ENCODE measurements around the gene ITPR1. TPM values are rescaled to one million over a fixed set of nuclear protein-coding genes. Genes with fewer than 3 reads are reported as not detected.

Gene ITPR1
- total and polyA plus RNA-seq, 4 donors: 30.7 to 294 (median 149) TPM

- DNase-seq: peak in 1 of 2 donors; percentile 68
- intact Hi-C loops (cut with DNase I): loop anchor here (5.0 kb wide), 2 partner anchors 149 to 199 kb away; partner anchors contain the start of gene BHLHE40 (in 2 of the 2)
- Histone ChIP-seq H3K27me3 (ENCODE audit: control insufficient read depth in 1 of 2, insufficient read depth in 2 of 2, low read length in 1 of 2) (no peaks in the 10 kb centered on the region), H3K27ac (ENCODE audit: low read depth in 1 of 2, low read length in 2 of 2) (no peak overlapping the region), H3K9me3 (ENCODE audit: control insufficient read depth, low read length) (no peaks in the 10 kb centered on the region), H3K4me3 (ENCODE audit: low read length in 2 of 2) (no peak overlapping the region), H3K4me1 (ENCODE audit: control insufficient read depth in 1 of 2, insufficient read depth in 2 of 2, low read length in 2 of 2) (peaks cover 2 to 6% of the 10 kb centered on the region in 2 donors), H3K36me3 (ENCODE audit: control insufficient read depth in 1 of 2, insufficient read depth in 2 of 2, low read length in 1 of 2) (no peaks in the 10 kb centered on the region)
- WGBS, 2 donors: 83 to 87% methylated on average over 10 of the region's 10 CpGs
- ATAC-seq (ENCODE audit: low FRiP score): peak; percentile 37
These were observed 335.3 kb downstream of the ITPR1 start for GRCh38 chr3:4828279-4829030.

DNA sequence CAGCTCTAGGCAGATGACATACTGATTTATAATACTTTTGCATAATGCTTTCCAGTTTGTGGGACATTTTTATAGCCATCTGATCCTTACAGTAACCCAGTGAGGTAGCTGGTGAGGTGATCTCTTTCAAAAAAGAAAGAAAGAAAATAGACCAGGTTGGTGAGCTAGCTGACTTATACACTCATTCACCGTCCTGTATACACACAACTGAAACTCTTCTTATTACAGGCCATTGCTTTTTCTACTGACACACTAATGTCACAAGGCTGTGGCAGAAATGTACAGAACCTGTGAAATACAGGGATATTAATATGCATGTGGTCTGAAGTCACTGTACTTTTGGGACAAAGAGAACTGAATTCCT, 335.9 kb downstream of the ITPR1 start:
- no peak overlapping the region for H3K4me3 ChIP-seq (ENCODE audit: low read length in 2 of 2)
- DNase-seq: no peak
- no peak for ATAC-seq (ENCODE audit: low FRiP score)
- intact Hi-C loops (cut with DNase I): loop anchor here (5.0 kb wide), 2 partner anchors 148 to 198 kb away; partner anchors contain the start of gene BHLHE40 (in 2 of the 2)
- H3K27ac ChIP-seq (ENCODE audit: low read depth in 1 of 2, low read length in 2 of 2): no peak overlapping the region
- 62 to 94% methylated on average over 1 of the region's 1 CpG for WGBS, 2 donors
- H3K9me3 ChIP-seq (ENCODE audit: control insufficient read depth, low read length): no peaks in the 10 kb centered on the region
- no peaks in the 10 kb centered on the region for H3K36me3 ChIP-seq (ENCODE audit: control insufficient read depth in 1 of 2, insufficient read depth in 2 of 2, low read length in 1 of 2)
- H3K27me3 ChIP-seq (ENCODE audit: control insufficient read depth in 1 of 2, insufficient read depth in 2 of 2, low read length in 1 of 2): no peaks in the 10 kb centered on the region
- peaks cover 2 to 6% of the 10 kb centered on the region in 2 donors for H3K4me1 ChIP-seq (ENCODE audit: control insufficient read depth in 1 of 2, insufficient read depth in 2 of 2, low read length in 2 of 2)

GRCh38 chr3:4830586-4830914, 337.4 kb downstream of the ITPR1 start:
- DNase-seq (no peak), ATAC-seq (ENCODE audit: low FRiP score) (no peak)
- 95 to 97% methylated on average over 5 of the region's 5 CpGs for WGBS, 2 donors
- no peak overlapping the region for H3K4me3 ChIP-seq (ENCODE audit: low read length in 2 of 2)
- H3K9me3 ChIP-seq (ENCODE audit: control insufficient read depth, low read length): no peaks in the 10 kb centered on the region
- H3K4me1 ChIP-seq (ENCODE audit: control insufficient read depth in 1 of 2, insufficient read depth in 2 of 2, low read length in 2 of 2): peaks cover 0 to 2% of the 10 kb centered on the region in 2 donors
- peak overlapping the region in 1 of 2 donors; percentile 81 for H3K27ac ChIP-seq (ENCODE audit: low read depth in 1 of 2, low read length in 2 of 2)
- peaks cover 0 to 2% of the 10 kb centered on the region in 2 donors for H3K36me3 ChIP-seq (ENCODE audit: control insufficient read depth in 1 of 2, insufficient read depth in 2 of 2, low read length in 1 of 2)
- intact Hi-C loops (cut with DNase I): no loop called here
- H3K27me3 ChIP-seq (ENCODE audit: control insufficient read depth in 1 of 2, insufficient read depth in 2 of 2, low read length in 1 of 2): no peaks in the 10 kb centered on the region

- H3K27ac ChIP-seq (ENCODE audit: low read depth in 1 of 2, low read length in 2 of 2): peak overlapping the region in 1 of 2 donors; percentile 94
- no peak for ATAC-seq (ENCODE audit: low FRiP score)
- H3K9me3 ChIP-seq (ENCODE audit: control insufficient read depth, low read length): no peaks in the 10 kb centered on the region
- intact Hi-C loops (cut with DNase I): no loop called here
- no peaks in the 10 kb centered on the region for H3K4me1 ChIP-seq (ENCODE audit: control insufficient read depth in 1 of 2, insufficient read depth in 2 of 2, low read length in 2 of 2)
- H3K4me3 ChIP-seq (ENCODE audit: low read length in 2 of 2): no peak overlapping the region
- no peaks in the 10 kb centered on the region for H3K27me3 ChIP-seq (ENCODE audit: control insufficient read depth in 1 of 2, insufficient read depth in 2 of 2, low read length in 1 of 2)
- no peak for DNase-seq
- 29 to 35% methylated on average over 4 of the region's 4 CpGs for WGBS, 2 donors
- H3K36me3 ChIP-seq (ENCODE audit: control insufficient read depth in 1 of 2, insufficient read depth in 2 of 2, low read length in 1 of 2): peaks cover 0 to 2% of the 10 kb centered on the region in 2 donors
These were observed 338.4 kb downstream of the ITPR1 start for GRCh38 chr3:4831580-4831950.

- Histone ChIP-seq H3K4me1 (ENCODE audit: control insufficient read depth in 1 of 2, insufficient read depth in 2 of 2, low read length in 2 of 2) (no peaks in the 10 kb centered on the region), H3K27ac (ENCODE audit: low read depth in 1 of 2, low read length in 2 of 2) (no peak overlapping the region)
- WGBS, 2 donors: 95 to 97% methylated on average over 5 of the region's 5 CpGs
These were observed 340.3 kb downstream of the ITPR1 start for GRCh38 chr3:4833471-4833870.

GRCh38 chr3:4834403-4834866, 341.3 kb downstream of the ITPR1 start:
- ATAC-seq (ENCODE audit: low FRiP score) (no peak), DNase-seq (no peak)
- no peak overlapping the region for H3K27ac ChIP-seq (ENCODE audit: low read depth in 1 of 2, low read length in 2 of 2)
- no peaks in the 10 kb centered on the region for H3K9me3 ChIP-seq (ENCODE audit: control insufficient read depth, low read length)
- 82 to 85% methylated on average over 8 of the region's 8 CpGs for WGBS, 2 donors
- intact Hi-C loops (cut with DNase I): no loop called here
- no peaks in the 10 kb centered on the region for H3K27me3 ChIP-seq (ENCODE audit: control insufficient read depth in 1 of 2, insufficient read depth in 2 of 2, low read length in 1 of 2)
- H3K4me3 ChIP-seq (ENCODE audit: low read length in 2 of 2): no peak overlapping the region
- H3K4me1 ChIP-seq (ENCODE audit: control insufficient read depth in 1 of 2, insufficient read depth in 2 of 2, low read length in 2 of 2): no peaks in the 10 kb centered on the region
- H3K36me3 ChIP-seq (ENCODE audit: control insufficient read depth in 1 of 2, insufficient read depth in 2 of 2, low read length in 1 of 2): peaks cover 7% of the 10 kb centered on the region in 2 donors

More at GRCh38 chr3:4833471-4833870, 340.3 kb downstream of the ITPR1 start:
- no peak for ATAC-seq (ENCODE audit: low FRiP score)
- Histone ChIP-seq H3K36me3 (ENCODE audit: control insufficient read depth in 1 of 2, insufficient read depth in 2 of 2, low read length in 1 of 2) (peaks cover 6 to 7% of the 10 kb centered on the region in 2 donors), H3K4me3 (ENCODE audit: low read length in 2 of 2) (no peak overlapping the region), H3K27me3 (ENCODE audit: control insufficient read depth in 1 of 2, insufficient read depth in 2 of 2, low read length in 1 of 2) (no peaks in the 10 kb centered on the region), H3K9me3 (ENCODE audit: control insufficient read depth, low read length) (no peaks in the 10 kb centered on the region)
- no peak for DNase-seq
- intact Hi-C loops (cut with DNase I): no loop called here

DNA sequence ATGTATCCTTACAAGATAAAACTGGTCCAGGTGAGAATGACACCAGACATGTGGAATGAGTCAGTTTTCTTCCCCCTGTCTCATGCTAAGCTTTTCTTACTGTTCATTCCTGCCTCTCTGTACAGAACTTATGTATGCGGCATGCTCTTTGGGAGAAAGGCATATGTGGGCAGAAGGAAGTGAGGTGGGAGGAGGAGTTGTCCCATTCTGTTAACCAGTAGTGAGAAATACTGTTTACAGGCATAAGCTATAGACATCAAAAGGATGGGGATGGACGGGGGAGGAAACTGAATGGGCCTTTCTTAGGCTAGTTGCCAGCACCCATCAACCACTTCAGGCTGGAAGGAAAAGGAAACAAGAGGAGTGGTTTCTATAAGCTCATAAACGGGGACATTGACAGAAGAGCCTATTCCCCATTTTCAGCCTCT, 342.5 kb downstream of the ITPR1 start:
- Histone ChIP-seq H3K27me3 (ENCODE audit: control insufficient read depth in 1 of 2, insufficient read depth in 2 of 2, low read length in 1 of 2) (no peaks in the 10 kb centered on the region), H3K27ac (ENCODE audit: low read depth in 1 of 2, low read length in 2 of 2) (no peak overlapping the region), H3K4me1 (ENCODE audit: control insufficient read depth in 1 of 2, insufficient read depth in 2 of 2, low read length in 2 of 2) (no peaks in the 10 kb centered on the region), H3K36me3 (ENCODE audit: control insufficient read depth in 1 of 2, insufficient read depth in 2 of 2, low read length in 1 of 2) (peaks cover 7% of the 10 kb centered on the region in 2 donors), H3K9me3 (ENCODE audit: control insufficient read depth, low read length) (no peaks in the 10 kb centered on the region), H3K4me3 (ENCODE audit: low read length in 2 of 2) (no peak overlapping the region)
- ATAC-seq (ENCODE audit: low FRiP score): no peak
- WGBS, 2 donors: 64 to 69% methylated on average over 3 of the region's 3 CpGs
- intact Hi-C loops (cut with DNase I): no loop called here
- DNase-seq: no peak

- Histone ChIP-seq H3K4me3 (ENCODE audit: low read length in 2 of 2) (no peak overlapping the region), H3K27ac (ENCODE audit: low read depth in 1 of 2, low read length in 2 of 2) (no peak overlapping the region), H3K27me3 (ENCODE audit: control insufficient read depth in 1 of 2, insufficient read depth in 2 of 2, low read length in 1 of 2) (no peaks in the 10 kb centered on the region), H3K36me3 (ENCODE audit: control insufficient read depth in 1 of 2, insufficient read depth in 2 of 2, low read length in 1 of 2) (peaks cover 7 to 9% of the 10 kb centered on the region in 2 donors), H3K9me3 (ENCODE audit: control insufficient read depth, low read length) (no peaks in the 10 kb centered on the region), H3K4me1 (ENCODE audit: control insufficient read depth in 1 of 2, insufficient read depth in 2 of 2, low read length in 2 of 2) (no peaks in the 10 kb centered on the region)
- intact Hi-C loops (cut with DNase I): no loop called here
- no peak for DNase-seq
- WGBS, 2 donors: 77% methylated on average over 2 of the region's 2 CpGs
- no peak for ATAC-seq (ENCODE audit: low FRiP score)
These were observed 343.4 kb downstream of the ITPR1 start for GRCh38 chr3:4836516-4836915.

GRCh38 chr3:4837374-4837930, 344.3 kb downstream of the ITPR1 start:
- intact Hi-C loops (cut with DNase I): no loop called here
- Histone ChIP-seq H3K4me3 (ENCODE audit: low read length in 2 of 2) (no peak overlapping the region), H3K4me1 (ENCODE audit: control insufficient read depth in 1 of 2, insufficient read depth in 2 of 2, low read length in 2 of 2) (no peaks in the 10 kb centered on the region), H3K27me3 (ENCODE audit: control insufficient read depth in 1 of 2, insufficient read depth in 2 of 2, low read length in 1 of 2) (no peaks in the 10 kb centered on the region), H3K27ac (ENCODE audit: low read depth in 1 of 2, low read length in 2 of 2) (no peak overlapping the region), H3K36me3 (ENCODE audit: control insufficient read depth in 1 of 2, insufficient read depth in 2 of 2, low read length in 1 of 2) (peaks cover 7 to 9% of the 10 kb centered on the region in 2 donors), H3K9me3 (ENCODE audit: control insufficient read depth, low read length) (no peaks in the 10 kb centered on the region)
- ATAC-seq (ENCODE audit: low FRiP score) (no peak), DNase-seq (no peak)
- WGBS, 2 donors: 87 to 88% methylated on average over 5 of the region's 5 CpGs
